ENCODE data around the gene RAB12.

RAB12 gene

GRCh38 chr18:8688216-8688800 is 79.1 kb downstream of the RAB12 start:
- no peak for DNase-seq

- DNase-seq: no peak
Measured at GRCh38 chr18:8688816-8689215, 79.6 kb downstream of the RAB12 start.
